ENCODE data around the gene F7.

DNA sequence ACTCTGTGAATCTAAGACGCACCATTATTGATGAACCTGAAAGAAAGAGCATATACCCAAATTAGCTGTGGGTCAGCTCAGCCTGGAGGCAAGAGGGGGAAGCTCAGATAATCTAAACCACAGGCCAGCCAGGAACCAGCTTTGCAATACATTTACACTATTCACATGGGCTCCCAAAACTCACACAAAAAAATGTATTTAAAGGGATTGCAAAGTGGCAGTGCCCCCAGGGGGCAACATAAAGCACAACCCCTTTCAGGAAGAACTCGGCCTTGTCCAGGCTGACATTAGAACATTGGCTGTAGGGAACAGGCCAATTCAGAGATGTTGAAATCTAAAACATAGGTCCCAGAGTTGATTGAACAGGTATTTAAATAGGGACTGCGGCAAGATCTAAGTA, 49.6 kb downstream of the F7 start:
- TF ChIP-seq POLR2A (IDR thresholded peaks at IDR 0.05; ENCODE audit: low read depth, low read length), result no peak
- no peak for TF ChIP-seq EZH2 (IDR thresholded peaks at IDR 0.05; ENCODE audit: borderline replicate concordance, low read depth, low read length, severe bottlenecking)
- TF ChIP-seq, protein P1, sequence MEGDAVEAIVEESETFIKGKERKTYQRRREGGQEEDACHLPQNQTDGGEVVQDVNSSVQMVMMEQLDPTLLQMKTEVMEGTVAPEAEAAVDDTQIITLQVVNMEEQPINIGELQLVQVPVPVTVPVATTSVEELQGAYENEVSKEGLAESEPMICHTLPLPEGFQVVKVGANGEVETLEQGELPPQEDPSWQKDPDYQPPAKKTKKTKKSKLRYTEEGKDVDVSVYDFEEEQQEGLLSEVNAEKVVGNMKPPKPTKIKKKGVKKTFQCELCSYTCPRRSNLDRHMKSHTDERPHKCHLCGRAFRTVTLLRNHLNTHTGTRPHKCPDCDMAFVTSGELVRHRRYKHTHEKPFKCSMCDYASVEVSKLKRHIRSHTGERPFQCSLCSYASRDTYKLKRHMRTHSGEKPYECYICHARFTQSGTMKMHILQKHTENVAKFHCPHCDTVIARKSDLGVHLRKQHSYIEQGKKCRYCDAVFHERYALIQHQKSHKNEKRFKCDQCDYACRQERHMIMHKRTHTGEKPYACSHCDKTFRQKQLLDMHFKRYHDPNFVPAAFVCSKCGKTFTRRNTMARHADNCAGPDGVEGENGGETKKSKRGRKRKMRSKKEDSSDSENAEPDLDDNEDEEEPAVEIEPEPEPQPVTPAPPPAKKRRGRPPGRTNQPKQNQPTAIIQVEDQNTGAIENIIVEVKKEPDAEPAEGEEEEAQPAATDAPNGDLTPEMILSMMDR (IDR thresholded peaks at IDR 0.05; ENCODE audit: extremely low read depth in 1 of 2, insufficient read depth in 1 of 2, low read depth in 1 of 2, low read length in 2 of 2), result no peak
- no peak for TF ChIP-seq GATA2 (IDR thresholded peaks at IDR 0.05; ENCODE audit: insufficient read depth, insufficient read length, low read depth, low read length)
- TF ChIP-seq POLR2AphosphoS5 (IDR thresholded peaks at IDR 0.05; ENCODE audit: insufficient read depth, low read depth, low read length), result no peak
